MCF 10A (cell line): ENCODE data around the gene BACH2. TPM values are rescaled to one million over a fixed set of nuclear protein-coding genes. Genes with fewer than 3 reads are reported as not detected.
"Not testable (repeated sequence)": the region's sequence is repeated elsewhere in the genome, so short reads cannot be mapped to it uniquely, and the experiment has no call there.

Experiments used
- BruUV-seq: library from RNA; stranded (reverse); fragments of 400-500 nt; replicated peaks from 2 replicates; lab custom pipeline; 2021; lab: Mats Ljungman, UMichigan
- CTCF ChIA-PET: fragments of 300-600 bp; sonication (Branson Sonifier 250); formaldehyde crosslinking; extraction: SDS; loops from one replicate; lab custom pipeline; 2021; ENCODE audit warnings: antibody characterized with exemption, inconsistent platforms; lab: Yijun Ruan, JAX
- POLR2A ChIA-PET: fragments of 300-600, 350-650 bp; sonication (Branson Sonifier 250); formaldehyde crosslinking; extraction: SDS; loops from one replicate; lab custom pipeline; 2020; ENCODE audit warnings: antibody characterized with exemption, inconsistent platforms; lab: Yijun Ruan, JAX
- DNase-seq: peaks from one replicate; pipeline ENCODE4 v3.0.0-alpha.2; 2018; ENCODE audit not compliant: unreplicated experiment
- H3K27ac Mint-ChIP-seq: one replicate; pipeline ENCODE4 v1.8.0; 2022; ENCODE audit warnings: mild to moderate bottlenecking, low read depth, mixed read lengths; ENCODE audit not compliant: unreplicated experiment
- H3K27me3 Mint-ChIP-seq: one replicate; pipeline ENCODE4 v1.8.0; 2022; ENCODE audit warnings: mixed read lengths; ENCODE audit not compliant: insufficient read depth, unreplicated experiment
- H3K36me3 Mint-ChIP-seq: one replicate; pipeline ENCODE4 v1.8.0; 2022; ENCODE audit warnings: mild to moderate bottlenecking, moderate library complexity, mixed read lengths; ENCODE audit not compliant: insufficient read depth, unreplicated experiment
- H3K4me1 Mint-ChIP-seq: one replicate; pipeline ENCODE4 v1.8.0; 2022; ENCODE audit warnings: mixed read lengths; ENCODE audit not compliant: insufficient read depth, unreplicated experiment
- H3K4me3 Mint-ChIP-seq: one replicate; pipeline ENCODE4 v1.8.0; 2022; ENCODE audit warnings: mild to moderate bottlenecking, moderate library complexity, mixed read lengths; ENCODE audit not compliant: unreplicated experiment
- H3K9me3 Mint-ChIP-seq: one replicate; pipeline ENCODE4 v1.8.0; 2022; ENCODE audit warnings: mixed read lengths; ENCODE audit not compliant: unreplicated experiment
- intact Hi-C: fragments of 100-400 bp; cut with micrococcal nuclease; formaldehyde crosslinking; loops from 2 replicates; pipeline ENCODE4 v1.14.1; 2022
- total RNA-seq: library from RNA; stranded (reverse); gene quantifications from 2 replicates; pipeline ENCODE4 v1.2.3, GENCODE V29; 2022
- TF ChIP-seq, protein P1 (sequence below): fragments of 200-600 bp; IDR thresholded peaks from one replicate; pipeline ENCODE4 v1.8.0; 2022; ENCODE audit warnings: antibody characterized with exemption, mild to moderate bottlenecking; ENCODE audit not compliant: unreplicated experiment

Gene BACH2
- total RNA-seq, 1 experiment from 2014 or later, result 9.9 TPM

- TF ChIP-seq, protein P1, sequence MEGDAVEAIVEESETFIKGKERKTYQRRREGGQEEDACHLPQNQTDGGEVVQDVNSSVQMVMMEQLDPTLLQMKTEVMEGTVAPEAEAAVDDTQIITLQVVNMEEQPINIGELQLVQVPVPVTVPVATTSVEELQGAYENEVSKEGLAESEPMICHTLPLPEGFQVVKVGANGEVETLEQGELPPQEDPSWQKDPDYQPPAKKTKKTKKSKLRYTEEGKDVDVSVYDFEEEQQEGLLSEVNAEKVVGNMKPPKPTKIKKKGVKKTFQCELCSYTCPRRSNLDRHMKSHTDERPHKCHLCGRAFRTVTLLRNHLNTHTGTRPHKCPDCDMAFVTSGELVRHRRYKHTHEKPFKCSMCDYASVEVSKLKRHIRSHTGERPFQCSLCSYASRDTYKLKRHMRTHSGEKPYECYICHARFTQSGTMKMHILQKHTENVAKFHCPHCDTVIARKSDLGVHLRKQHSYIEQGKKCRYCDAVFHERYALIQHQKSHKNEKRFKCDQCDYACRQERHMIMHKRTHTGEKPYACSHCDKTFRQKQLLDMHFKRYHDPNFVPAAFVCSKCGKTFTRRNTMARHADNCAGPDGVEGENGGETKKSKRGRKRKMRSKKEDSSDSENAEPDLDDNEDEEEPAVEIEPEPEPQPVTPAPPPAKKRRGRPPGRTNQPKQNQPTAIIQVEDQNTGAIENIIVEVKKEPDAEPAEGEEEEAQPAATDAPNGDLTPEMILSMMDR, result no peak
- CTCF ChIA-PET, result interaction anchor here (1.2 to 2.4 kb wide), 2 partner anchors 11 to 33 kb away, joined by 3 to 7 read pairs; no protein-coding TSS in a partner anchor
- intact Hi-C loops, result no loop called here
These were observed 39.8 kb upstream of the BACH2 start for GRCh38 chr6:90336388-90336947.

GRCh38 chr6:90333928-90334327, 37.3 kb upstream of the BACH2 start:
- CTCF ChIA-PET, result interaction anchor here (0.7 kb wide), 1 partner anchor 320 kb away, joined by 3 read pairs; no protein-coding TSS in a partner anchor
- no TSS peak for BruUV-seq
- H3K4me3 Mint-ChIP-seq, result no peak overlapping the region
- no peak for DNase-seq
- H3K27ac Mint-ChIP-seq, result no peak overlapping the region
- intact Hi-C loops, result no loop called here
- no peaks in the 10 kb centered on the region for H3K36me3 Mint-ChIP-seq
- H3K9me3 Mint-ChIP-seq, result no peaks in the 10 kb centered on the region
- TF ChIP-seq, protein P1, result no peak
- H3K4me1 Mint-ChIP-seq, result peaks cover 7% of the 10 kb centered on the region
- H3K27me3 Mint-ChIP-seq, result no peaks in the 10 kb centered on the region
- POLR2A ChIA-PET, result no interaction called here

More at GRCh38 chr6:90336388-90336947, 39.8 kb upstream of the BACH2 start:
- Mint-ChIP-seq H3K4me3 (no peak overlapping the region), H3K36me3 (no peaks in the 10 kb centered on the region), H3K9me3 (no peaks in the 10 kb centered on the region), H3K4me1 (peaks cover 7% of the 10 kb centered on the region), H3K27ac (no peak overlapping the region), H3K27me3 (no peaks in the 10 kb centered on the region)
- DNase-seq, result no peak
- no TSS peak for BruUV-seq
- POLR2A ChIA-PET, result interaction anchor here (1.0 kb wide), 2 partner anchors 10 to 29 kb away, joined by 3 read pairs; no protein-coding TSS in a partner anchor

DNA sequence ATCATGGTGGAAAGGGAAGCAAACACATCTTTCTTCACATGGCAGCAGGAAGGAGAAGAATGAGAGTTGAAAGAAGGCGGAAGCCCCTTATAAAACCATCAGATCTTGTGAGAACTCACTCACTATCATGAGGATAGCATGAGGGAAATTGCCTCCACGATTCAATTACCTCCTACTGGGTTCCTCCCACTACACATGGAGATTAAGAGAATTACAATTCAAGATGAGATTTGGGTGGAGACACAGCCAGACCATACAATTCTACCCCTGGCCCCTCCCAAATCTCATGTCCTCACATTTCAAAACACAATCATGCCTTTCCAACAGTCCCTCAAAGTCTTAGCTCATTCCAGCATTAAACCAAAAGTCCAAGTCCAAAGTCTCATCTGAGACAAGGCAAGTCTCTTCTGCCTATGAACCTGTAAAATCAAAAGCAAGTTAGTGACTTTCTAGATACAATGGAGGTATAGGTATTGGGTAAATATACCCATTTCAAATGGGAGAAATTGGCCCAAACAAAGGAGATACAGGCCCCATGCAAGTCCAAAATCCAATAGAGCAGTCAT, 36.4 kb upstream of the BACH2 start:
- H3K27ac Mint-ChIP-seq, BruUV-seq, intact Hi-C loops, POLR2A ChIA-PET, H3K36me3 Mint-ChIP-seq, H3K9me3 Mint-ChIP-seq, H3K27me3 Mint-ChIP-seq, DNase-seq, H3K4me1 Mint-ChIP-seq, CTCF ChIA-PET, H3K4me3 Mint-ChIP-seq: not testable (repeated sequence)

GRCh38 chr6:90329386-90330077, 32.9 kb upstream of the BACH2 start:
- Mint-ChIP-seq H3K27me3 (no peaks in the 10 kb centered on the region), H3K27ac (no peak overlapping the region), H3K4me1 (no peaks in the 10 kb centered on the region), H3K9me3 (no peaks in the 10 kb centered on the region), H3K4me3 (no peak overlapping the region), H3K36me3 (no peaks in the 10 kb centered on the region)
- POLR2A ChIA-PET, result no interaction called here
- TF ChIP-seq, protein P1, result no peak
- CTCF ChIA-PET, result no interaction called here
- BruUV-seq, result no TSS peak
- DNase-seq, result no peak
- intact Hi-C loops, result no loop called here
